Rectal smooth muscle tissue (tissue), 1 donor: ENCODE measurements around the gene PAX7.

Source experiments
- H3K27ac ChIP-seq: one replicate; pipeline ENCODE4 v1.7.0; 2013; ENCODE audit warnings: low read depth, low read length, inconsistent platforms
- H3K27me3 ChIP-seq: one replicate; pipeline ENCODE4 v1.7.0; 2013; ENCODE audit warnings: low read length; ENCODE audit not compliant: control insufficient read depth, insufficient read depth
- H3K36me3 ChIP-seq: one replicate; pipeline ENCODE4 v1.7.0; 2013; ENCODE audit warnings: low read length; ENCODE audit not compliant: control insufficient read depth, insufficient read depth
- H3K4me1 ChIP-seq: one replicate; pipeline ENCODE4 v1.7.0; 2013; ENCODE audit warnings: low read length; ENCODE audit not compliant: control insufficient read depth, insufficient read depth
- H3K4me3 ChIP-seq: one replicate; pipeline ENCODE4 v1.7.0; 2013; ENCODE audit warnings: low read length
- H3K9ac ChIP-seq: one replicate; pipeline ENCODE4 v1.7.0; 2013; ENCODE audit warnings: low read length

Gene PAX7

GRCh38 chr1:18631496-18632217, 1.0 kb downstream of the PAX7 start:
- Histone ChIP-seq H3K4me1 (no peaks in the 10 kb centered on the region), H3K36me3 (no peaks in the 10 kb centered on the region), H3K4me3 (no peak overlapping the region), H3K9ac (no peak overlapping the region), H3K27ac (no peak overlapping the region), H3K27me3 (peaks cover 52% of the 10 kb centered on the region)

- Histone ChIP-seq H3K4me3 (no peak overlapping the region), H3K36me3 (no peaks in the 10 kb centered on the region), H3K27ac (no peak overlapping the region), H3K27me3 (peaks cover 56% of the 10 kb centered on the region), H3K9ac (no peak overlapping the region), H3K4me1 (no peaks in the 10 kb centered on the region)
These were observed 1.6 kb downstream of the PAX7 start for GRCh38 chr1:18632218-18632588.

GRCh38 chr1:18632783-18633421, 2.3 kb downstream of the PAX7 start:
- H3K27ac ChIP-seq: no peak overlapping the region
- H3K27me3 ChIP-seq: peaks cover 61% of the 10 kb centered on the region

GRCh38 chr1:18633422-18634155, 2.9 kb downstream of the PAX7 start:
- Histone ChIP-seq H3K36me3 (no peaks in the 10 kb centered on the region), H3K27me3 (peaks cover 66% of the 10 kb centered on the region), H3K27ac (no peak overlapping the region), H3K9ac (no peak overlapping the region), H3K4me1 (no peaks in the 10 kb centered on the region), H3K4me3 (no peak overlapping the region)

More at GRCh38 chr1:18632783-18633421, 2.3 kb downstream of the PAX7 start:
- Histone ChIP-seq H3K36me3 (no peaks in the 10 kb centered on the region), H3K9ac (no peak overlapping the region), H3K4me1 (no peaks in the 10 kb centered on the region), H3K4me3 (no peak overlapping the region)

- Histone ChIP-seq H3K27ac (no peak overlapping the region), H3K4me3 (no peak overlapping the region), H3K9ac (no peak overlapping the region), H3K36me3 (no peaks in the 10 kb centered on the region), H3K4me1 (no peaks in the 10 kb centered on the region), H3K27me3 (peaks cover 69% of the 10 kb centered on the region)
These were observed 3.6 kb downstream of the PAX7 start for GRCh38 chr1:18634276-18634675.

GRCh38 chr1:18635070-18635577, 4.5 kb downstream of the PAX7 start:
- no peaks in the 10 kb centered on the region for H3K36me3 ChIP-seq
- no peak overlapping the region for H3K4me3 ChIP-seq
- H3K27me3 ChIP-seq: peaks cover 70% of the 10 kb centered on the region
- no peak overlapping the region for H3K27ac ChIP-seq
- H3K4me1 ChIP-seq: no peaks in the 10 kb centered on the region
- no peak overlapping the region for H3K9ac ChIP-seq

- no peak overlapping the region for H3K4me3 ChIP-seq
- no peak overlapping the region for H3K27ac ChIP-seq
- no peaks in the 10 kb centered on the region for H3K36me3 ChIP-seq
- H3K27me3 ChIP-seq: peaks cover 66% of the 10 kb centered on the region
- no peaks in the 10 kb centered on the region for H3K4me1 ChIP-seq
- H3K9ac ChIP-seq: no peak overlapping the region
These were observed 5.4 kb downstream of the PAX7 start for GRCh38 chr1:18635891-18636595.

GRCh38 chr1:18636596-18637508, 6.2 kb downstream of the PAX7 start:
- no peaks in the 10 kb centered on the region for H3K36me3 ChIP-seq
- no peak overlapping the region for H3K9ac ChIP-seq
- H3K4me3 ChIP-seq: no peak overlapping the region
- peaks cover 72% of the 10 kb centered on the region for H3K27me3 ChIP-seq
- no peak overlapping the region for H3K27ac ChIP-seq
- H3K4me1 ChIP-seq: no peaks in the 10 kb centered on the region

GRCh38 chr1:18637511-18637960, 6.9 kb downstream of the PAX7 start:
- Histone ChIP-seq H3K4me1 (no peaks in the 10 kb centered on the region), H3K9ac (no peak overlapping the region), H3K36me3 (no peaks in the 10 kb centered on the region), H3K4me3 (no peak overlapping the region), H3K27me3 (peaks cover 77% of the 10 kb centered on the region), H3K27ac (no peak overlapping the region)

- Histone ChIP-seq H3K27ac (no peak overlapping the region), H3K9ac (no peak overlapping the region), H3K4me3 (no peak overlapping the region), H3K4me1 (no peaks in the 10 kb centered on the region), H3K36me3 (no peaks in the 10 kb centered on the region), H3K27me3 (peaks cover 75% of the 10 kb centered on the region)
These were observed 7.6 kb downstream of the PAX7 start for GRCh38 chr1:18637962-18638834.
